Nephron (organoid): ENCODE results near the gene CEBPE.

Experiments
- H3K27ac Mint-ChIP-seq, 3 experiments: 2 replicates each; pipeline ENCODE4 v1.8.0; 2020; ENCODE audit warnings: mixed read lengths in 3 of 3, mild to moderate bottlenecking in 2 of 3, moderate library complexity in 1 of 3
- H3K27me3 Mint-ChIP-seq: 2 replicates; pipeline ENCODE4 v1.8.0; 2021; ENCODE audit warnings: low read depth, mild to moderate bottlenecking, moderate library complexity, mixed read lengths
- H3K36me3 Mint-ChIP-seq: 2 replicates; pipeline ENCODE4 v1.8.0; 2020; ENCODE audit warnings: low read depth, mixed read lengths
- H3K4me1 Mint-ChIP-seq: 2 replicates; pipeline ENCODE4 v1.8.0; 2020; ENCODE audit warnings: mixed read lengths
- H3K4me3 Mint-ChIP-seq, 3 experiments: 2 replicates each; pipeline ENCODE4 v1.8.0; 2020; ENCODE audit warnings: mild to moderate bottlenecking in 3 of 3, mixed read lengths in 3 of 3, moderate library complexity in 2 of 3
- H3K9me3 Mint-ChIP-seq: 2 replicates; pipeline ENCODE4 v1.8.0; 2020; ENCODE audit warnings: mixed read lengths
- TF ChIP-seq, protein P1 (sequence below), 3 experiments: fragments of 200-600 bp; sonication (generic); IDR thresholded peaks; one replicate each; pipeline ENCODE4 v1.5.0; 2021; ENCODE audit warnings: antibody characterized with exemption in 3 of 3; ENCODE audit not compliant: unreplicated experiment in 3 of 3

The CEBPE gene

DNA sequence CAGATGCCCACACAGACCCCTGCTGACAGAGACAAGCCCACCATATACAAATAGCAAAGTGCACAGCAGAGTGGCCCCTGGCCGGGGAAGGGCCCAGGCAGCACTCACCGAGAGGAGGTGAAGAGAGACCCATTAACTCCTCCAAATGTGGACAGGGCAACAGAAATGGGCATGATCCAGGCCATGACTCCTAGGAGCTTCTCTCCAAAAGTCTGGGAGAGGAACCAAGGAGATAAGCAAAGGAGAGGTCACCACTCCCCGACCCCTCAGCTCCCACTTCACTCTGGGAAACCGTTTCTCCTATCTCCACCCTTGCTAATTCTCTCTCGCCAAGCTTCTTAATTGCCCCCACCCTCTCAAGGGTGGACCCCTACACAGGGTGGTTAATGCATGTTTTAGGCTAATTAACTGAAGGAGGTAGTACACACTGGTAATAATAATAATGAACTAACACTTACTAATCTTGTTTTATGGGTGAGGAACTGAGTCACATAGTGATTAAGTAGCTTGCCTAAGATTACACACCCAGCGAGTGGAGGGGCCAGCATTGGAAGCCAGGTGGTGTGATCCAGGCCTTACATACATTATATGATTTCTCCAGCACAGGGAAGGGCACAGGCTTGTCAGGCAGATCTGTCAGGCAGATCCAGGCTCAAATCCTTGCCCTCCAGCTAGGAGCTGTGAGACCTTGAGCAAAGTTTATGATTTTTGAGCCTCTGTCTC lies 18.9 kb upstream of the CEBPE start:
- H3K4me1 Mint-ChIP-seq: no peaks in the 10 kb centered on the region
- no peaks in the 10 kb centered on the region for H3K9me3 Mint-ChIP-seq
- H3K36me3 Mint-ChIP-seq: peaks cover 50% of the 10 kb centered on the region
- no peaks in the 10 kb centered on the region for H3K27me3 Mint-ChIP-seq
- no peak overlapping the region for H3K4me3 Mint-ChIP-seq
- TF ChIP-seq, protein P1, sequence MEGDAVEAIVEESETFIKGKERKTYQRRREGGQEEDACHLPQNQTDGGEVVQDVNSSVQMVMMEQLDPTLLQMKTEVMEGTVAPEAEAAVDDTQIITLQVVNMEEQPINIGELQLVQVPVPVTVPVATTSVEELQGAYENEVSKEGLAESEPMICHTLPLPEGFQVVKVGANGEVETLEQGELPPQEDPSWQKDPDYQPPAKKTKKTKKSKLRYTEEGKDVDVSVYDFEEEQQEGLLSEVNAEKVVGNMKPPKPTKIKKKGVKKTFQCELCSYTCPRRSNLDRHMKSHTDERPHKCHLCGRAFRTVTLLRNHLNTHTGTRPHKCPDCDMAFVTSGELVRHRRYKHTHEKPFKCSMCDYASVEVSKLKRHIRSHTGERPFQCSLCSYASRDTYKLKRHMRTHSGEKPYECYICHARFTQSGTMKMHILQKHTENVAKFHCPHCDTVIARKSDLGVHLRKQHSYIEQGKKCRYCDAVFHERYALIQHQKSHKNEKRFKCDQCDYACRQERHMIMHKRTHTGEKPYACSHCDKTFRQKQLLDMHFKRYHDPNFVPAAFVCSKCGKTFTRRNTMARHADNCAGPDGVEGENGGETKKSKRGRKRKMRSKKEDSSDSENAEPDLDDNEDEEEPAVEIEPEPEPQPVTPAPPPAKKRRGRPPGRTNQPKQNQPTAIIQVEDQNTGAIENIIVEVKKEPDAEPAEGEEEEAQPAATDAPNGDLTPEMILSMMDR (IDR thresholded peaks at IDR 0.05; ENCODE audit: unreplicated experiment in 3 of 3): no peak
- no peak overlapping the region for H3K27ac Mint-ChIP-seq

DNA sequence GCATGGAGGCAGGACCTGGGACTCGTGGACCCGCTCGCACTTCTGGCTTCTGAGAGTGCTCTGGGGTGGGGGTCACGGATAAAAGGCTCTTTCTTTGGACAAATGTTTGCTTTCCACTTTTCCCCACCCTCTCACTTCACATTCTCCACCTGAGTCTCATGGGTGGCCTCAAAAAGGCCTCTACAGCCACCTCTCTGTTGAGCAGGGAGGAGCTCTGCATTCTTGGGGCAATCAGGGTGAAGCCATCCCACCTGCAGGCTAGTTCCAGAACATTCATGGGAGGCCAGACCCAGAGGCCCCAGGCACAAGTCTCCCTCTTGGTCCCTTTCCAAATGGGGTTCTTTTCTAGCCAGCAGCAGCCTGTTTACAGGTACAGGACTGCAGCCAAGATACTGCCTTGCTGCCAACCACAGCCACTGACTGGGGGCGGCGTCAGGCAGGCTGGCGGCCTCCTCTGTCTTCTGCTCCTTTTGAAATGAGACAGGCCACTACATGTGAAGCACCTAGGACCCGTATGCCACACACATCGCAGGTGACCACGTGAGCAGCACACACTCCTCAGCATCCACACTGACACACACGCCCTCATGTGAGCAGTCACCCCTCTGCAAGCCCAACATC lies 18.2 kb upstream of the CEBPE start:
- Mint-ChIP-seq H3K4me1 (no peaks in the 10 kb centered on the region), H3K4me3 (no peak overlapping the region), H3K27me3 (no peaks in the 10 kb centered on the region), H3K27ac (no peak overlapping the region), H3K9me3 (no peaks in the 10 kb centered on the region), H3K36me3 (peaks cover 45% of the 10 kb centered on the region)
- TF ChIP-seq, protein P1 (IDR thresholded peaks at IDR 0.05; ENCODE audit: unreplicated experiment in 3 of 3): no peak

DNA sequence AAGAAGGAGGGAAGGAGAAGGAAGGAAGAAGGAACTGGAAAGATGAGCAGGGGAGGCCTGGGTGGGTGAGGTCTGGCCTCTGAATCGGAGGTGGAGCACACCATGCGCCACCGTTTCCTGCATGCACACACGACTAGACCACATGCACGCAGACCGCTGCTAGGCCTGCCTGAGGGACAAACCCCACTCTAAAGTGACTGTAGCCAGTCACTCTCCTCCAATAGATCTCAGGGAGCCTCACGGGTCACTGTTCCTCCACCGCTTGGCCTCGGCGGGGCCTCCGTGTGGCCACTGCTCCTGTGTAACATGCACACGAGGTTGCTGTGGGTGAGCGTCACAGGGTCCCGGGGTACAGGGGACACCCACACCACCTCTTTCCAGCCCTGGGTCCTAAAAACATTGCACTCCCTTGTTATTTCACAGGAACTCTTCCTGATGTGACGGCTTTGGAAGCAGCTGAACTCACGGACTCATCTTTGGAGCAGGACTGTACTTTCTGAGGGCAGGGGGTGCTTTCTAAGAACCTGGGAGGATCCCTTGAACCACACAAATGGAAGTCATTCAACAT lies 17.6 kb upstream of the CEBPE start:
- Mint-ChIP-seq H3K4me1 (no peaks in the 10 kb centered on the region), H3K36me3 (peaks cover 39% of the 10 kb centered on the region), H3K9me3 (no peaks in the 10 kb centered on the region), H3K27me3 (no peaks in the 10 kb centered on the region), H3K27ac (no peak overlapping the region), H3K4me3 (no peak overlapping the region)
- TF ChIP-seq, protein P1 (IDR thresholded peaks at IDR 0.05; ENCODE audit: unreplicated experiment in 3 of 3): no peak

DNA sequence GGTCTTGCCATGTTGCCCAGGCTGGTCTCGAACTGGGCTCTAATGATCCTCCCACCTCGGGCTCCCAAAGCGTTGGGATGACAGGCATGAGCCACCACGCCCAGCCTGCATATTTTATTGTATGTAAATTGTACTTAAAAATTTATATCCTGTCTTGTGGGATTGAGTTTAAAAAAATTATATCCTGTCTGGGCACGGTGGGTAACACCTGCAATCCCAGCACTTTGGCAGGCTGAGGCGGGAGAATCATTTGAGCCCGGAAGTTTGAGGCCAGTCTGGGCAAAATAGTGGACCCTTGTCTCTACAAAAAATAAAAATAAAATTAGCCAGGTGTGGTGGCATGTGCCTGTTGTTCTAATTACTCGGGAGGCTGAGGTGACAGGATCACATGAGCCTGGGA lies 13.9 kb upstream of the CEBPE start:
- TF ChIP-seq, protein P1 (IDR thresholded peaks at IDR 0.05; ENCODE audit: unreplicated experiment in 3 of 3): no peak
- H3K27ac Mint-ChIP-seq: no peak overlapping the region
- no peaks in the 10 kb centered on the region for H3K9me3 Mint-ChIP-seq
- H3K4me1 Mint-ChIP-seq: no peaks in the 10 kb centered on the region
- peaks cover 45% of the 10 kb centered on the region for H3K36me3 Mint-ChIP-seq
- H3K4me3 Mint-ChIP-seq: no peak overlapping the region
- no peaks in the 10 kb centered on the region for H3K27me3 Mint-ChIP-seq

DNA sequence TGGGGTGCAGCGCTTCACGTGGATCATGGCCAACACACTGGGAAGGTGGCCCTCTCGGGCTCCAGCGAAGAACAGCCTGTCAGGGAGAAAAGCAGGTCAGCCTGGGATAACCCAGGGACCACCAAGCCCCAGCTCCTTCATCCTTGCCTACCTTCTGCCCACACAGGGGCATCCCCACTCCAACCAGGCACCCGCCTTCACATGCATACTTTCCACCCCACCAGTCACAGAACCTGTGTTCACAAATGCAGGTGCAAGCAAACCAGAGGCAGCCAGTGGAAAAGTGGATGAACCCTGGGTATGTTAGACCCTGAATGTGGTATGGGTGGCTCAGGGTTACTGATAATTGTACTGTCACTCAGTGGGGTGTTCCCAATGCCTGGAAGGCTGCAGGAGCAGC lies 12.4 kb upstream of the CEBPE start:
- peaks cover 38% of the 10 kb centered on the region for H3K36me3 Mint-ChIP-seq

More for the DNA sequence above, 12.4 kb upstream of the CEBPE start:
- H3K4me3 Mint-ChIP-seq: no peak overlapping the region
- H3K27ac Mint-ChIP-seq: no peak overlapping the region
- no peaks in the 10 kb centered on the region for H3K4me1 Mint-ChIP-seq
- H3K27me3 Mint-ChIP-seq: no peaks in the 10 kb centered on the region
- TF ChIP-seq, protein P1 (IDR thresholded peaks at IDR 0.05; ENCODE audit: unreplicated experiment in 3 of 3): no peak
- no peaks in the 10 kb centered on the region for H3K9me3 Mint-ChIP-seq
